ENCODE measurements around the gene ERC2.

DNA sequence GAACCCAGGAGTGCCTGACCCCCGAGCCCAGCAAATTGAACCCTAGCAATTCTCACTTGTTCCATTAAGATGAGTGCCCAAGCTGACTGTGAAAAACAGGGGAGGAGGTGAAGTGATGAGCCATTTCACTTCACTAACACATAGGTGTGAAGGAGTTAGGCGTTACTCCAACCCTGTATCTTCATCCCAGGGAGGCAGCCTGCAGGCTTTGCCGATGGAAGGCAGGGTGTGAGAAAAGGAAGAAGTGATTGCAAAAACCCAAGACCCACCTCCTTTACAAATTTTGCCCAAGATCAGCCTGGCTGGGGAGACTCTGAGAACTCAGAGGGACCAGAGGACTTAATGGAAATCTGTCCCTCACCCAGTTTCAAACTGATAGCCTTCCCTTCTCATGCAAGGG is 851.5 kb downstream of the ERC2 start:
- TF ChIP-seq, protein P1, sequence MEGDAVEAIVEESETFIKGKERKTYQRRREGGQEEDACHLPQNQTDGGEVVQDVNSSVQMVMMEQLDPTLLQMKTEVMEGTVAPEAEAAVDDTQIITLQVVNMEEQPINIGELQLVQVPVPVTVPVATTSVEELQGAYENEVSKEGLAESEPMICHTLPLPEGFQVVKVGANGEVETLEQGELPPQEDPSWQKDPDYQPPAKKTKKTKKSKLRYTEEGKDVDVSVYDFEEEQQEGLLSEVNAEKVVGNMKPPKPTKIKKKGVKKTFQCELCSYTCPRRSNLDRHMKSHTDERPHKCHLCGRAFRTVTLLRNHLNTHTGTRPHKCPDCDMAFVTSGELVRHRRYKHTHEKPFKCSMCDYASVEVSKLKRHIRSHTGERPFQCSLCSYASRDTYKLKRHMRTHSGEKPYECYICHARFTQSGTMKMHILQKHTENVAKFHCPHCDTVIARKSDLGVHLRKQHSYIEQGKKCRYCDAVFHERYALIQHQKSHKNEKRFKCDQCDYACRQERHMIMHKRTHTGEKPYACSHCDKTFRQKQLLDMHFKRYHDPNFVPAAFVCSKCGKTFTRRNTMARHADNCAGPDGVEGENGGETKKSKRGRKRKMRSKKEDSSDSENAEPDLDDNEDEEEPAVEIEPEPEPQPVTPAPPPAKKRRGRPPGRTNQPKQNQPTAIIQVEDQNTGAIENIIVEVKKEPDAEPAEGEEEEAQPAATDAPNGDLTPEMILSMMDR (conservative IDR thresholded peaks at IDR 0.05; ENCODE audit: low read depth, low read length): no peak
- TF ChIP-seq EZH2 (IDR thresholded peaks at IDR 0.05; ENCODE audit: borderline replicate concordance, low read depth, low read length, poor library complexity, severe bottlenecking): no peak

Data from A673 (cell line).